Esophagus squamous epithelium (tissue), 4 donors: ENCODE data around the gene IFIT1B.

Source experiments
- POLR2A ChIP-seq, 4 donors: fragments of 450-650 bp; IDR thresholded peaks; one replicate each; pipeline ENCODE4 v1.6.1; 2017; ENCODE audit warnings: antibody characterized with exemption in 4 of 4, mild to moderate bottlenecking in 4 of 4, moderate library complexity in 3 of 4
- TF ChIP-seq, protein P1 (sequence below), 6 experiments: fragments of 450-650 bp in 4 of 6; fragments of 200-600 bp in 2 of 6; sonication (generic) in 2 of 6; IDR thresholded peaks; one replicate each; pipeline ENCODE4 v1.5.1; 2016 to 2019; ENCODE audit warnings: antibody characterized with exemption in 6 of 6, mild to moderate bottlenecking in 4 of 6, moderate library complexity in 4 of 6

DNA sequence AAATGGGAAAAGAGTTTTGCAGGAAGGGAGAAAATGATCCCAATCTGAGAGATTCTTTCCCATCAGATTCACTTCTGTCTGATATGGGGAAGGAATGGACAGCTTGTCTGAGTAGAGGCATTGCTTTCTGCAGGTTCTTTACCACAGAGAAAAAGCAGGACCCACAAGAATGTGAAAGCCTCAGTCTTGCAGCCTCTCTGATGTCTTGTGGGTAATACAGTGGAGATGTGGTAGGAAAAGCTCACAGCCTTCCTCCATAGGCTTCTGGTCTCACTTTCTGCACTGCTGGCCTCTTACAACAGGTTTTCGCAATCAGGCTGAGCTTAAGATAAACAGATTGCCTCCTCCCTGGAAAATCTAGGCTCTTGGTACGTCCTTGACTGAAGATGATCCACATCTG lies 15.1 kb downstream of the IFIT1B start:
- TF ChIP-seq, protein P1, sequence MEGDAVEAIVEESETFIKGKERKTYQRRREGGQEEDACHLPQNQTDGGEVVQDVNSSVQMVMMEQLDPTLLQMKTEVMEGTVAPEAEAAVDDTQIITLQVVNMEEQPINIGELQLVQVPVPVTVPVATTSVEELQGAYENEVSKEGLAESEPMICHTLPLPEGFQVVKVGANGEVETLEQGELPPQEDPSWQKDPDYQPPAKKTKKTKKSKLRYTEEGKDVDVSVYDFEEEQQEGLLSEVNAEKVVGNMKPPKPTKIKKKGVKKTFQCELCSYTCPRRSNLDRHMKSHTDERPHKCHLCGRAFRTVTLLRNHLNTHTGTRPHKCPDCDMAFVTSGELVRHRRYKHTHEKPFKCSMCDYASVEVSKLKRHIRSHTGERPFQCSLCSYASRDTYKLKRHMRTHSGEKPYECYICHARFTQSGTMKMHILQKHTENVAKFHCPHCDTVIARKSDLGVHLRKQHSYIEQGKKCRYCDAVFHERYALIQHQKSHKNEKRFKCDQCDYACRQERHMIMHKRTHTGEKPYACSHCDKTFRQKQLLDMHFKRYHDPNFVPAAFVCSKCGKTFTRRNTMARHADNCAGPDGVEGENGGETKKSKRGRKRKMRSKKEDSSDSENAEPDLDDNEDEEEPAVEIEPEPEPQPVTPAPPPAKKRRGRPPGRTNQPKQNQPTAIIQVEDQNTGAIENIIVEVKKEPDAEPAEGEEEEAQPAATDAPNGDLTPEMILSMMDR (IDR thresholded peaks at IDR 0.05): no peak
- no peak for TF ChIP-seq POLR2A (IDR thresholded peaks at IDR 0.05)
